SK-N-SH treated with all-trans-retinoic acid at 6 μM for 48 hours (cell line): Measurements from ENCODE around the gene ZNF716.

Experiments used
- TOX ChIP-seq: fragments of 250-450 bp; sonication (Bioruptor Pico); IDR thresholded peaks from 2 replicates; pipeline ENCODE4 v1.8.0; 2021; ENCODE audit warnings: mild to moderate bottlenecking, moderate library complexity, borderline replicate concordance
- TF ChIP-seq, protein P1 (sequence below): fragments of 250-450 bp; sonication (Bioruptor Pico); IDR thresholded peaks from 2 replicates; pipeline ENCODE4 v1.5.1; 2021; ENCODE audit warnings: mild to moderate bottlenecking, moderate library complexity

DNA sequence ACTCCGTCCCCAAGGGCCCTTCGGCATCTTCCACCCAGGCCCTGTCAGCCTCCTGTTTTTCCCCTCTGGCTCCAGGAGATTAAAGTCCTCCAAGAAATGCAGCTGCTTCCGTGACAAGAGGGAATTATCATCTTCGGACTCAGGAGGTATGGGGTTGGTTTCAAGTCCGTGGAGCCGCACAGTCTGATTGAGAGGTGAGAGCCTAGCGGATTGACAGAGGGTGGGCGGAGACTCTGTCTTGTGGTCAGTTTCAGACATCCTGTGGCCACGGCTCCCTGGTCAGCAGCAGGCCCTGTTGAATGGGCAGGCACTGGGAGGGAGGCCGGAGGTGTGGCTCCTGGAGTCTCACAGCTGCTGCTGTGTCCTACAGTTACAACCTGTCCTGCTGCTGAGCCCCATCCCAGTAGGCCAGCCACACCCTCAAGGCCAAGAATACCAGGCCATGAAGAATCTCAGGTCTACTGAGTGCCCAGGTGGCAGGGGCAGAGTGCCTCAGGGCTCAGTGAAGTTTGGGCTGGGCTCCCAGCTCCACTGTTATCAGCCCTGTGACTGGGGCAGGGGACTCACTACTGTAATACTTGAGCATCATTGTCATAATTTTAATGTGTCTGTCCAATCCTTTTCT is 49.3 kb upstream of the ZNF716 start:
- TF ChIP-seq, protein P1, sequence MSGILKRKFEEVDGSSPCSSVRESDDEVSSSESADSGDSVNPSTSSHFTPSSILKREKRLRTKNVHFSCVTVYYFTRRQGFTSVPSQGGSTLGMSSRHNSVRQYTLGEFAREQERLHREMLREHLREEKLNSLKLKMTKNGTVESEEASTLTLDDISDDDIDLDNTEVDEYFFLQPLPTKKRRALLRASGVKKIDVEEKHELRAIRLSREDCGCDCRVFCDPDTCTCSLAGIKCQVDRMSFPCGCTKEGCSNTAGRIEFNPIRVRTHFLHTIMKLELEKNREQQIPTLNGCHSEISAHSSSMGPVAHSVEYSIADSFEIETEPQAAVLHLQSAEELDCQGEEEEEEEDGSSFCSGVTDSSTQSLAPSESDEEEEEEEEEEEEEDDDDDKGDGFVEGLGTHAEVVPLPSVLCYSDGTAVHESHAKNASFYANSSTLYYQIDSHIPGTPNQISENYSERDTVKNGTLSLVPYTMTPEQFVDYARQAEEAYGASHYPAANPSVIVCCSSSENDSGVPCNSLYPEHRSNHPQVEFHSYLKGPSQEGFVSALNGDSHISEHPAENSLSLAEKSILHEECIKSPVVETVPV (CRISPR knock-in tag), result no peak
- no peak for TF ChIP-seq TOX
